Trophoblast cell (in vitro differentiated cells and primary cell): ENCODE measurements around the gene PTGIS.

Experiments
- DNase-seq, 2 donors: peaks; one replicate each; pipeline ENCODE4 v3.0.0-alpha.2; 2016
- H2AFZ ChIP-seq: 2 replicates; pipeline ENCODE4 v1.6.1; 2013; ENCODE audit warnings: low read length, moderate library complexity, mild to moderate bottlenecking; ENCODE audit not compliant: insufficient read depth, poor library complexity
- H2AK5ac ChIP-seq: 2 replicates; pipeline ENCODE4 v1.6.1; 2013; ENCODE audit warnings: mild to moderate bottlenecking, low read length
- H2BK120ac ChIP-seq: 2 replicates; pipeline ENCODE4 v1.6.1; 2013; ENCODE audit warnings: low read length, mild to moderate bottlenecking, moderate library complexity; ENCODE audit not compliant: insufficient read depth, poor library complexity
- H2BK12ac ChIP-seq: 2 replicates; pipeline ENCODE4 v1.6.1; 2013; ENCODE audit warnings: mild to moderate bottlenecking, low read length, moderate library complexity
- H2BK5ac ChIP-seq: 2 replicates; pipeline ENCODE4 v1.6.1; 2013; ENCODE audit warnings: low read length, low read depth, moderate library complexity, mild to moderate bottlenecking; ENCODE audit not compliant: poor library complexity
- H3K14ac ChIP-seq: 2 replicates; pipeline ENCODE4 v1.6.1; 2013; ENCODE audit warnings: mild to moderate bottlenecking, low read length
- H3K18ac ChIP-seq: 2 replicates; pipeline ENCODE4 v1.6.1; 2013; ENCODE audit warnings: mild to moderate bottlenecking, low read length
- H3K23ac ChIP-seq: 2 replicates; pipeline ENCODE4 v1.6.1; 2013; ENCODE audit warnings: low read length
- H3K27ac ChIP-seq: 2 replicates; pipeline ENCODE4 v1.5.1; 2013; ENCODE audit warnings: low read depth, mild to moderate bottlenecking, inconsistent platforms, low read length, moderate library complexity
- H3K27me3 ChIP-seq: 2 replicates; pipeline ENCODE4 v1.6.1; 2013; ENCODE audit warnings: inconsistent platforms, mild to moderate bottlenecking, low read length, moderate library complexity; ENCODE audit not compliant: insufficient read depth
- H3K36me3 ChIP-seq, 2 experiments: 1 replicate in 1 of 2; 2 replicates in 1 of 2; pipeline ENCODE4 v1.6.1; 2013; ENCODE audit warnings: low read length in 2 of 2, mild to moderate bottlenecking in 2 of 2, moderate library complexity in 1 of 2; ENCODE audit not compliant: insufficient read depth in 2 of 2, control insufficient read depth in 1 of 2
- H3K4ac ChIP-seq: 2 replicates; pipeline ENCODE4 v1.6.1; 2013; ENCODE audit warnings: low read depth, mild to moderate bottlenecking, low read length, moderate library complexity
- H3K4me1 ChIP-seq, 2 experiments: 1 replicate in 1 of 2; 2 replicates in 1 of 2; pipeline ENCODE4 v1.6.1; 2013; ENCODE audit warnings: low read length in 2 of 2, mild to moderate bottlenecking in 2 of 2, moderate library complexity in 1 of 2; ENCODE audit not compliant: insufficient read depth in 2 of 2, control insufficient read depth in 1 of 2
- H3K4me2 ChIP-seq: 2 replicates; pipeline ENCODE4 v1.6.1; 2013; ENCODE audit warnings: inconsistent platforms, mild to moderate bottlenecking, low read length, moderate library complexity
- H3K4me3 ChIP-seq: 2 replicates; pipeline ENCODE4 v1.5.1; 2013; ENCODE audit warnings: mild to moderate bottlenecking, low read depth, low read length, inconsistent platforms
- H3K79me1 ChIP-seq: one replicate; pipeline ENCODE4 v1.6.1; 2013; ENCODE audit warnings: low read length
- H3K79me2 ChIP-seq: 2 replicates; pipeline ENCODE4 v1.6.1; 2013; ENCODE audit warnings: low read length, mild to moderate bottlenecking; ENCODE audit not compliant: control insufficient read depth, insufficient read depth, poor library complexity
- H3K9ac ChIP-seq: 2 replicates; pipeline ENCODE4 v1.6.1; 2013; ENCODE audit warnings: mild to moderate bottlenecking, low read length
- H3K9me3 ChIP-seq: 2 replicates; pipeline ENCODE4 v1.6.1; 2013; ENCODE audit warnings: low read depth, mild to moderate bottlenecking, control low read depth, inconsistent platforms, low read length; ENCODE audit not compliant: insufficient read depth
- H4K12ac ChIP-seq: 2 replicates; pipeline ENCODE4 v1.6.1; 2013; ENCODE audit warnings: low read depth, mild to moderate bottlenecking, low read length, moderate library complexity
- H4K8ac ChIP-seq: 2 replicates; pipeline ENCODE4 v1.6.1; 2013; ENCODE audit warnings: low read depth, mild to moderate bottlenecking, low read length, moderate library complexity
- H4K91ac ChIP-seq: one replicate; pipeline ENCODE4 v1.6.1; 2013; ENCODE audit warnings: low read depth, mild to moderate bottlenecking, low read length, moderate library complexity
- WGBS: extraction: QIAGEN DNeasy Blood & Tissue Kit; methylation state at CpG from one replicate; pipeline ENCODE4 v1.1.7; 2013; ENCODE audit warnings: missing lambda C conversion rate; ENCODE audit not compliant: insufficient read length, insufficient coverage; ENCODE audit errors: extremely low coverage; 5-methylcytosine and 5-hydroxymethylcytosine counted together

Gene PTGIS

DNA sequence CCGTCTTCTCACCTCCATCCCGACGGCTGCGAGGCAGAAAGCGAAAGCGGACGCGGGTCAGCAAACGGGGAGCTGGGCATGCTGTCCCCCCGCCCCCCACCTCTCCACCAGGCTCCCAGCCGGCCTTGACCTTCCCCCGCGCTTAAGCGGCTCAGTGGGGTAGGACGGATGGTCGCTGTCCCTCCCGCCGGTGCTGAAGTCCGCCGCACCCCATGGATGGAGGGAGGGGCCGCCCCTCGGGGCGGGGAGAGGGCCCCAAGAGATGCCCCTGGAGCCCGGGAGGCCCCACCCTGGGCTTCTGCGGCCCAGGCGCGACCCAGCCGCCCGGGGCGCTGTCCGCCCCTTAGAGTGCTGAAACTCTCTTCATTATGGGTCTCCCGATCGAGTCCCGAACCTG, 85.3 kb downstream of the PTGIS start, which contains the start of gene KCNB1:
Gene KCNB1, minus strand, starts transcription at position 48 of the 397 bp plus-strand sequence. CDS start 188 bp downstream, outside the sequence.
- H3K27me3 ChIP-seq, result peaks cover 14% of the 10 kb centered on the region
- H4K91ac ChIP-seq, result no peak within 1 kb of the TSS
- no peak within 1 kb of the TSS for H3K18ac ChIP-seq
- no CpG with 5 or more reads among the region's 34 CpGs for WGBS
- no peak within 1 kb of the TSS for H2AK5ac ChIP-seq
- H3K27ac ChIP-seq, result no peak within 1 kb of the TSS
- H2BK12ac ChIP-seq, result no peak within 1 kb of the TSS
- H4K8ac ChIP-seq, result no peak within 1 kb of the TSS
- H3K4me3 ChIP-seq, result no peak within 1 kb of the TSS
- H3K9ac ChIP-seq, result no peak within 1 kb of the TSS
- no peak within 1 kb of the TSS for H3K23ac ChIP-seq
- no peaks in the 10 kb centered on the region for H3K36me3 ChIP-seq
- no peak within 1 kb of the TSS for H3K4ac ChIP-seq
- peak within 1 kb of the TSS; percentile 59 for H3K4me2 ChIP-seq
- H3K79me1 ChIP-seq, result no peaks in the 10 kb centered on the region
- H4K12ac ChIP-seq, result no peak within 1 kb of the TSS
- no peak within 1 kb of the TSS for H2BK120ac ChIP-seq
- no peak within 1 kb of the TSS for H2AFZ ChIP-seq
- no peaks in the 10 kb centered on the region for H3K79me2 ChIP-seq
- H3K14ac ChIP-seq, result no peak within 1 kb of the TSS
- H2BK5ac ChIP-seq, result no peak within 1 kb of the TSS
- peak; percentile 10 to 55 for DNase-seq
- H3K4me1 ChIP-seq, result peaks cover 2 to 6% of the 10 kb centered on the region in 2 experiments
- peaks cover 1% of the 10 kb centered on the region for H3K9me3 ChIP-seq

DNA sequence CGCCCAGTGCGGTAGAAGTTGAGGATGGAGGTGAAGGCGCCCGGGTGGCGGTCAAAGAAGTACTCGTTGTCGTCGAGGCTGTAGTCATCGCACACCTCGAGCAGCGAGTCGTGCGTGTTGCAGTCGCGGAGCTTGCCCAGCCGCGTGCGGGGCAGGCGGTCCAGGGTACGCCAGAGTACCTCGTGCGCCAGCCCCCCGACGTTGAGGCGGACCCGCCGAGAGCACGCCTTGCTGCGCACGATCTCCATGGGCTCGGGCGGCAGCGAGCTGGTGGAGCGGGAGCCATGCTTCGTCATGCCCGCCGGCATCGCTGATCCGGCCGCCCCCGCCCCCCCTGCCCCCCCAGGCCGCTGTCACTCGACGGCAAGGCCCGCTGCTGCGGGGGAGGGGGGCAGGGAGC, 85.8 kb downstream of the PTGIS start:
- H4K12ac ChIP-seq, result no peak overlapping the region
- no peak overlapping the region for H3K14ac ChIP-seq
- no peak overlapping the region for H2BK12ac ChIP-seq
- no peak overlapping the region for H3K27ac ChIP-seq
- H4K8ac ChIP-seq, result no peak overlapping the region
- H2AK5ac ChIP-seq, result no peak overlapping the region
- H3K18ac ChIP-seq, result no peak overlapping the region
- DNase-seq, result no peak
- no peak overlapping the region for H2AFZ ChIP-seq
- no peaks in the 10 kb centered on the region for H3K79me1 ChIP-seq
- H3K9me3 ChIP-seq, result peaks cover 1% of the 10 kb centered on the region
- H2BK5ac ChIP-seq, result no peak overlapping the region
- no peak overlapping the region for H3K9ac ChIP-seq
- no peak overlapping the region for H3K4me2 ChIP-seq
- H3K4ac ChIP-seq, result no peak overlapping the region
- H2BK120ac ChIP-seq, result no peak overlapping the region
- H3K79me2 ChIP-seq, result no peaks in the 10 kb centered on the region
- H3K27me3 ChIP-seq, result peaks cover 14% of the 10 kb centered on the region
- no peak overlapping the region for H3K4me3 ChIP-seq
- no CpG with 5 or more reads among the region's 46 CpGs for WGBS
- H4K91ac ChIP-seq, result no peak overlapping the region
- H3K23ac ChIP-seq, result no peak overlapping the region
- H3K36me3 ChIP-seq, result no peaks in the 10 kb centered on the region
- H3K4me1 ChIP-seq, result peaks cover 2 to 6% of the 10 kb centered on the region in 2 experiments

DNA sequence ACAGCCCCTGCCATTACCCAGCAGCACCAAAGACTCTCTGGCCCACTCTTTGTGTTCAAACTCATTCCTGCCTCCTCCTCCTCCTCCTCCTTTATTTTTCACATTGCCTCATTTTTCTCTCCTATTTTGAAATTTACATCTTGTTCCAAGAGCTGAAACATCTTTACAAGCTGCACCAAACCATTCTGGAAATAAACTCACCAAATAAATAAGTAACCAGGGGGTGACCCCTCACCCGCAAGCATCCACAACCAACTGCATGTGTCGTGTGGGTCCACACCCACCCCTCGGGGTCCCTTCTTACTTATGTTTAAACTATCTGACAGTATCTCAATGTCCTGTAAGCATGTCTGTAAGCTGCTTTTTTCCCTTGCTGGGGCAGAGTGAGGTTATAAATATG, 86.8 kb downstream of the PTGIS start:
- Histone ChIP-seq H2AFZ (no peak overlapping the region), H3K27me3 (peaks cover 14% of the 10 kb centered on the region), H2BK120ac (no peak overlapping the region), H3K4me3 (no peak overlapping the region), H3K18ac (no peak overlapping the region), H4K8ac (no peak overlapping the region), H3K4me2 (no peak overlapping the region), H3K4ac (no peak overlapping the region), H3K79me1 (no peaks in the 10 kb centered on the region), H3K9ac (no peak overlapping the region), H2BK5ac (no peak overlapping the region), H4K12ac (no peak overlapping the region), H4K91ac (no peak overlapping the region), H3K9me3 (peaks cover 1% of the 10 kb centered on the region), H2BK12ac (no peak overlapping the region), H3K27ac (no peak overlapping the region), H3K23ac (no peak overlapping the region), H3K79me2 (no peaks in the 10 kb centered on the region), H2AK5ac (no peak overlapping the region), H3K36me3 (no peaks in the 10 kb centered on the region), H3K14ac (no peak overlapping the region), H3K4me1 (peaks cover 2 to 6% of the 10 kb centered on the region in 2 experiments)
- DNase-seq, result no peak
- no CpG with 5 or more reads among the region's 3 CpGs for WGBS

DNA sequence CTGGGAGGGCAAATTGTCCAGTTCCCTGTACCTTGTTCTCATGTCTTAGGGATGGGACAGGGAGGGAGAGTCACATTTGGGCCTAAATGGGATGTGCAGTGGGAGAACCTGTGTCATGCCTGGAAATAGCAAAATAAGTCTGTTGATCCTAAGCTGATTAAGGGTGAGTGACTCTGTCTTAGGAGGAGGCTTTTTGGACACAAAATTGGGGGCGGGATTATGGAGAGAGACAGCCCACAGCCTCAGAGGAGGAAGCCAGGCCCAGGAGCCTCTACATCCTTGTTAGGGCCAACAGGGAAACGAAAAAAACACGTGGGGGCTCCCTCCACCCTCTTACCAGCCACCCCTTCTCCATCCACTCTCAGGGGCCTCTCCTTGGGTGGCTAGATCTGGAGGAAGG, 87.7 kb downstream of the PTGIS start:
- no peak overlapping the region for H2AK5ac ChIP-seq
- H3K4me1 ChIP-seq, result peaks cover 2 to 6% of the 10 kb centered on the region in 2 experiments

More for the DNA sequence above, 87.7 kb downstream of the PTGIS start:
- H3K18ac ChIP-seq, result no peak overlapping the region
- no CpG with 5 or more reads among the region's 3 CpGs for WGBS
- no peak overlapping the region for H3K23ac ChIP-seq
- H2BK5ac ChIP-seq, result no peak overlapping the region
- H3K36me3 ChIP-seq, result no peaks in the 10 kb centered on the region
- H2BK12ac ChIP-seq, result no peak overlapping the region
- no peak overlapping the region for H4K12ac ChIP-seq
- H4K91ac ChIP-seq, result no peak overlapping the region
- H3K4me2 ChIP-seq, result no peak overlapping the region
- H3K27ac ChIP-seq, result no peak overlapping the region
- no peak overlapping the region for H2AFZ ChIP-seq
- peaks cover 1% of the 10 kb centered on the region for H3K9me3 ChIP-seq
- H3K79me1 ChIP-seq, result no peaks in the 10 kb centered on the region
- no peak overlapping the region for H3K4ac ChIP-seq
- DNase-seq, result no peak
- no peak overlapping the region for H4K8ac ChIP-seq
- H3K27me3 ChIP-seq, result peaks cover 14% of the 10 kb centered on the region
- H3K9ac ChIP-seq, result no peak overlapping the region
- H3K4me3 ChIP-seq, result no peak overlapping the region
- H3K14ac ChIP-seq, result no peak overlapping the region
- H3K79me2 ChIP-seq, result no peaks in the 10 kb centered on the region
- no peak overlapping the region for H2BK120ac ChIP-seq
